Neural cell (in vitro differentiated cells): ENCODE data around the gene FAM200C. TPM values are rescaled to one million over a fixed set of nuclear protein-coding genes. Genes with fewer than 3 reads are reported as not detected.

ENCODE experiments used
- H2AFZ ChIP-seq: fragments of 200-600, 300-800 bp; sonication (generic), shearing (Covaris generic); 2 replicates; pipeline ENCODE4 v1.6.0; 2014; ENCODE audit warnings: low read depth, mild to moderate bottlenecking, antibody characterized with exemption, low read length, moderate library complexity
- H3F3A ChIP-seq: fragments of 200-600 bp; shearing (Covaris generic); 2 replicates; pipeline ENCODE4 v1.6.1; 2016; ENCODE audit warnings: mild to moderate bottlenecking, moderate library complexity, mixed read lengths, antibody characterized with exemption, low read length; ENCODE audit not compliant: insufficient read depth, poor library complexity, severe bottlenecking
- H3K27ac ChIP-seq: fragments of 200-600, 300-800 bp; sonication (generic), shearing (Covaris generic); 2 replicates; pipeline ENCODE4 v1.5.1; 2014; ENCODE audit warnings: mild to moderate bottlenecking, low read length, moderate library complexity
- H3K27me3 ChIP-seq: fragments of 300-800, 200-600 bp; sonication (generic), shearing (Covaris generic); 2 replicates; pipeline ENCODE4 v1.6.0; 2014; ENCODE audit warnings: mild to moderate bottlenecking, low read depth, low read length, moderate library complexity; ENCODE audit not compliant: insufficient read depth
- H3K36me3 ChIP-seq: fragments of 300-800, 200-600 bp; sonication (generic), shearing (Covaris generic); 2 replicates; pipeline ENCODE4 v1.5.1; 2014; ENCODE audit warnings: mild to moderate bottlenecking, antibody characterized with exemption, low read length, moderate library complexity; ENCODE audit not compliant: insufficient read depth
- H3K4me2 ChIP-seq: fragments of 300-800, 200-600 bp; sonication (generic), shearing (Covaris generic); 2 replicates; pipeline ENCODE4 v1.6.0; 2014; ENCODE audit warnings: mild to moderate bottlenecking, low read length
- H3K4me3 ChIP-seq: fragments of 300-800, 200-600 bp; sonication (generic), shearing (Covaris generic); 2 replicates; pipeline ENCODE4 v1.5.1; 2014; ENCODE audit warnings: mild to moderate bottlenecking, low read length, moderate library complexity
- H3K79me2 ChIP-seq: fragments of 200-600 bp; shearing (Covaris generic); replicated peaks from 2 replicates; pipeline ENCODE4 v1.6.0; 2014; ENCODE audit warnings: mild to moderate bottlenecking, low read length, moderate library complexity; ENCODE audit not compliant: insufficient read depth
- H3K9ac ChIP-seq: fragments of 300-800, 200-600 bp; sonication (generic), shearing (Covaris generic); 2 replicates; pipeline ENCODE4 v1.6.1; 2016; ENCODE audit warnings: mild to moderate bottlenecking, low read length, mixed read lengths
- H3K9me2 ChIP-seq: fragments of 200-600 bp; shearing (Covaris generic); 2 replicates; pipeline ENCODE4 v1.6.1; 2016; ENCODE audit warnings: mild to moderate bottlenecking, low read length, mixed read lengths; ENCODE audit not compliant: insufficient read depth
- H3K9me3 ChIP-seq: fragments of 200-600, 300-800 bp; sonication (generic), shearing (Covaris generic); 2 replicates; pipeline ENCODE4 v1.6.1; 2016; ENCODE audit warnings: mild to moderate bottlenecking, mixed run types, low read length, moderate library complexity, mixed read lengths
- H4K20me1 ChIP-seq: fragments of 200-600 bp; shearing (Covaris generic); 2 replicates; pipeline ENCODE4 v1.6.1; 2016; ENCODE audit warnings: mild to moderate bottlenecking, mixed run types; ENCODE audit not compliant: insufficient read depth
- CTCF ChIP-seq: fragments of 450-650 bp; IDR thresholded peaks from 2 replicates; pipeline ENCODE4 v1.5.1; 2014; ENCODE audit warnings: antibody characterized with exemption, mild to moderate bottlenecking, moderate library complexity; ENCODE audit not compliant: poor library complexity, severe bottlenecking
- EP300 ChIP-seq: fragments of 450-650 bp; conservative IDR thresholded peaks from 2 replicates; pipeline ENCODE4 v1.6.1; 2014; ENCODE audit warnings: antibody characterized with exemption, mild to moderate bottlenecking, moderate library complexity; ENCODE audit not compliant: poor library complexity, severe bottlenecking
- EZH2 ChIP-seq: fragments of 200-600, 300-800 bp; shearing (Covaris generic), sonication (generic); IDR thresholded peaks from 2 replicates; pipeline ENCODE4 v1.6.1; 2014; ENCODE audit warnings: antibody characterized with exemption, low read length, borderline replicate concordance, mild to moderate bottlenecking; ENCODE audit not compliant: insufficient read depth, poor library complexity, severe bottlenecking
- MXI1 ChIP-seq: fragments of 450-650 bp; conservative IDR thresholded peaks from 2 replicates; pipeline ENCODE4 v1.6.1; 2014; ENCODE audit warnings: antibody characterized with exemption, mild to moderate bottlenecking; ENCODE audit not compliant: poor library complexity, severe bottlenecking
- POLR2AphosphoS5 ChIP-seq: IDR thresholded peaks from 2 replicates; pipeline ENCODE4 v1.6.1; 2012
- RAD21 ChIP-seq: fragments of 450-650 bp; conservative IDR thresholded peaks from 2 replicates; pipeline ENCODE4 v1.6.1; 2014; ENCODE audit warnings: antibody characterized with exemption, mild to moderate bottlenecking, moderate library complexity
- REST ChIP-seq: IDR thresholded peaks from 2 replicates; pipeline ENCODE4 v1.6.1; 2012; ENCODE audit warnings: borderline replicate concordance
- SMC3 ChIP-seq: fragments of 450-650 bp; conservative IDR thresholded peaks from 2 replicates; pipeline ENCODE4 v1.6.1; 2014; ENCODE audit warnings: antibody characterized with exemption, mild to moderate bottlenecking, moderate library complexity; ENCODE audit not compliant: poor library complexity
- TAF1 ChIP-seq: IDR thresholded peaks from 2 replicates; pipeline ENCODE4 v1.6.1; 2012; ENCODE audit warnings: low read depth
- polyA plus RNA-seq: library from polyadenylated mRNA; depleted of rRNA; stranded (reverse); fragments of >200 nt; gene quantifications from 2 replicates; pipeline ENCODE4 v1.2.3, GENCODE V29; 2014

Gene FAM200C
- polyA plus RNA-seq, 1 donor from 2014 or later = 21.6 TPM

- Histone ChIP-seq H3K9me3 (no peaks in the 10 kb centered on the region), H4K20me1 (no peaks in the 10 kb centered on the region), H3K36me3 (no peaks in the 10 kb centered on the region), H2AFZ (no peak overlapping the region), H3K27ac (no peak overlapping the region), H3K4me2 (no peak overlapping the region), H3K27me3 (no peaks in the 10 kb centered on the region), H3K9ac (no peak overlapping the region), H3K79me2 (no peaks in the 10 kb centered on the region), H3F3A (no peaks in the 10 kb centered on the region), H3K4me3 (no peak overlapping the region), H3K9me2 (no peaks in the 10 kb centered on the region)
- no peak for TF ChIP-seq REST
- TF ChIP-seq TAF1 = no peak
- no peak for TF ChIP-seq EZH2
- TF ChIP-seq MXI1 = no peak
- no peak for TF ChIP-seq POLR2AphosphoS5
- no peak for TF ChIP-seq SMC3
- TF ChIP-seq RAD21 = no peak
- TF ChIP-seq EP300 = no peak
- TF ChIP-seq CTCF = no peak
These were observed 19.8 kb downstream of the FAM200C start for GRCh38 chr5:160380041-160380440.

GRCh38 chr5:160379511-160379910 lies 20.3 kb downstream of the FAM200C start:
- H2AFZ ChIP-seq = no peak overlapping the region
- TF ChIP-seq POLR2AphosphoS5 = no peak
- TF ChIP-seq REST = no peak
- TF ChIP-seq EZH2 = no peak
- no peak for TF ChIP-seq RAD21
- no peak for TF ChIP-seq MXI1
- TF ChIP-seq CTCF = no peak
- TF ChIP-seq SMC3 = no peak
- TF ChIP-seq TAF1 = no peak
- H3K27me3 ChIP-seq = no peaks in the 10 kb centered on the region
- no peaks in the 10 kb centered on the region for H4K20me1 ChIP-seq
- no peak overlapping the region for H3K4me2 ChIP-seq
- no peaks in the 10 kb centered on the region for H3K9me2 ChIP-seq
- no peak overlapping the region for H3K9ac ChIP-seq
- no peaks in the 10 kb centered on the region for H3K36me3 ChIP-seq
- no peak overlapping the region for H3K27ac ChIP-seq
- no peak overlapping the region for H3K4me3 ChIP-seq
- no peaks in the 10 kb centered on the region for H3F3A ChIP-seq
- H3K79me2 ChIP-seq = no peaks in the 10 kb centered on the region
- H3K9me3 ChIP-seq = no peaks in the 10 kb centered on the region
